HG03103 (cell line): ENCODE results near the gene DAGLA.

Experiments
- ATAC-seq: cut with Tn5 transposase; IDR thresholded peaks from one replicate; pipeline ENCODE4 v1.9.1; 2021; ENCODE audit warnings: low read depth; ENCODE audit not compliant: unreplicated experiment

The DAGLA gene

GRCh38 chr11:61742391-61742790, 62.2 kb downstream of the DAGLA start:
- ATAC-seq, result no peak

- no peak for ATAC-seq
Observed at GRCh38 chr11:61743486-61744095, 63.4 kb downstream of the DAGLA start.

GRCh38 chr11:61744181-61744580, 64.0 kb downstream of the DAGLA start:
- ATAC-seq, result no peak

GRCh38 chr11:61744609-61745156, 64.5 kb downstream of the DAGLA start:
- ATAC-seq, result no peak

- no peak for ATAC-seq
Observed at GRCh38 chr11:61745781-61746441, 65.7 kb downstream of the DAGLA start.

GRCh38 chr11:61746442-61747191, 66.4 kb downstream of the DAGLA start:
- no peak for ATAC-seq

GRCh38 chr11:61747192-61747966, 67.2 kb downstream of the DAGLA start:
- no peak for ATAC-seq

GRCh38 chr11:61747967-61748285, 67.7 kb downstream of the DAGLA start:
- ATAC-seq, result no peak

- no peak for ATAC-seq
Observed at GRCh38 chr11:61749591-61750217, 69.5 kb downstream of the DAGLA start.

- no peak for ATAC-seq
Observed at GRCh38 chr11:61750631-61751273, 70.6 kb downstream of the DAGLA start.

GRCh38 chr11:61751384-61751783, 71.2 kb downstream of the DAGLA start:
- ATAC-seq, result no peak

- ATAC-seq, result no peak
Observed at GRCh38 chr11:61752117-61752924, 72.1 kb downstream of the DAGLA start, which contains the start of gene MYRF. Gene MYRF, plus strand, starts transcription at chr11:61752636. Its CDS starts 109 bp downstream, at chr11:61752745.

- ATAC-seq, result no peak
Observed at GRCh38 chr11:61752925-61753521, 72.8 kb downstream of the DAGLA start.

- no peak for ATAC-seq
Observed at GRCh38 chr11:61753672-61754071, 73.5 kb downstream of the DAGLA start.

- no peak for ATAC-seq
Observed at GRCh38 chr11:61754534-61755482, 74.6 kb downstream of the DAGLA start.

- ATAC-seq, result no peak
Observed at GRCh38 chr11:61756147-61756451, 75.9 kb downstream of the DAGLA start.

GRCh38 chr11:61756452-61757212, 76.4 kb downstream of the DAGLA start:
- ATAC-seq, result no peak
